IPS-15b (cell line): ENCODE data around the gene PSMB7.

ENCODE experiments used
- H3K27me3 ChIP-seq: one replicate; pipeline ENCODE4 v1.6.1; 2013; ENCODE audit warnings: low read length; ENCODE audit not compliant: control insufficient read depth, insufficient read depth
- H3K36me3 ChIP-seq: one replicate; pipeline ENCODE4 v1.6.1; 2013; ENCODE audit warnings: low read length; ENCODE audit not compliant: control insufficient read depth, insufficient read depth
- H3K4me1 ChIP-seq: one replicate; pipeline ENCODE4 v1.6.1; 2013; ENCODE audit warnings: mild to moderate bottlenecking, low read length; ENCODE audit not compliant: control insufficient read depth, insufficient read depth
- H3K4me3 ChIP-seq: one replicate; pipeline ENCODE4 v1.5.1; 2013; ENCODE audit warnings: low read depth, low read length
- H3K9ac ChIP-seq: one replicate; pipeline ENCODE4 v1.6.1; 2013; ENCODE audit warnings: low read depth, mild to moderate bottlenecking, low read length
- H3K9me3 ChIP-seq: one replicate; pipeline ENCODE4 v1.6.1; 2013; ENCODE audit warnings: mild to moderate bottlenecking, low read length; ENCODE audit not compliant: control insufficient read depth, insufficient read depth

The PSMB7 gene

DNA sequence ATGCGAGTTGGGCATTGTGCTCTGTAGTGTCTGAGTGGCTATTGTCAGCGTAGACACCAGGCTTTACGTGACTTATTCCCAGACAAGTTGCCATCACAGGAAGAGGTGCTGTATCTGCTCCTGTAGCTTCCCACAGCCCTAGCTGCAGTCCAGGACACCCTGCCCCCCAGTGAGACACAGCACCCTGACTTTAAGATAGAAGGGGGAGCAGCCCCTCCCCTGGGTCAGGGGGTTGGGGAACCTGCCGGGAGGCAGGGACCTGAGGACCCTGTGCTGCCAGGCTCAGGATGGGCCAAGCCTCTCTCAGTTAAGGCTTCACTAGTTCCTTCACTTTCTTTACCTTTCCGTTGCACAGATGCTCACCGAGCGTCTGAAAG is 82.1 kb downstream of the PSMB7 start:
- Histone ChIP-seq H3K9ac (no peak overlapping the region), H3K36me3 (peaks cover 5% of the 10 kb centered on the region), H3K4me3 (no peak overlapping the region), H3K9me3 (no peaks in the 10 kb centered on the region), H3K27me3 (no peaks in the 10 kb centered on the region), H3K4me1 (no peaks in the 10 kb centered on the region)

DNA sequence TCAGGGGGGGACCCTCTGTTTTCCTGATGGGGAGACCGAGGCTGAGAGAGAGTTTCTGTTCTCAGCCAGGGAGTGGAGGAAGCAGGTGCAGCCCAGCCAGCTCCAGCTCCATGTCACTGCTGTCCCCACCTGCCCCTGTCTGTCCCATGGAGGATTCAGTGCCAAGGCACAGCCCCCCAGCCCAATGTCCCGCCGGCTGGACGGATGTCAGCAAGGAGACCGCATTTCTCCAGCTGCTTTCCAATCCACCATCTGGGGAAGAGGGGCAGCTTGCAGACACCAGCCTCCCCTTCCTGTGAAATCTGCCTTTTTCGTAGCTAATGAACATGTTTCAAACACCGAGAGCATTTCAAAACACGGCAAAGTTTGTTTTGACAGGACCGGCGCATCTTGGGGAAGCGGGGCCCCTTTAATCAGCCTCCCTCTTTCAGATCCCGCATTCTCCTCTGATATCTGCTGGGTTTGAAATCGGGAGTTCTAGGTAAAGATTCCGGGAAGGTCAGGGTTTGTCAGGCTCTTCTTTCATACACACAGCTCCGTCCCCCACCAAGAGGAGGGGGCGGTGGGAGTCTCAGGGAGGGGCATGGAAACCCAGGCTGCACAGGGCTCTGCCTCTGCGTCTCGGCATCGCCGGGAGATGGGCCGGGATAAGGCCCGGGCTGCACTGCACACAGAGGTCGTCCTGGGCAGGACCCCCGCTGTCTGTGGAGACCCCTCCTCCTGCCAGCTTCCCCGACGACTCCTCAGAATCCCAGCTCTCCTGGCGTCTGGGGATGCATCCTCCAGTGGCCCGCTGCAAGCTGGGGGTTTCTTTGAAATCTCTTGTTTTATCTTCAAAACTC is 82.7 kb downstream of the PSMB7 start:
- Histone ChIP-seq H3K36me3 (peaks cover 7% of the 10 kb centered on the region), H3K4me3 (no peak overlapping the region), H3K27me3 (no peaks in the 10 kb centered on the region), H3K9ac (no peak overlapping the region), H3K4me1 (no peaks in the 10 kb centered on the region), H3K9me3 (no peaks in the 10 kb centered on the region)

DNA sequence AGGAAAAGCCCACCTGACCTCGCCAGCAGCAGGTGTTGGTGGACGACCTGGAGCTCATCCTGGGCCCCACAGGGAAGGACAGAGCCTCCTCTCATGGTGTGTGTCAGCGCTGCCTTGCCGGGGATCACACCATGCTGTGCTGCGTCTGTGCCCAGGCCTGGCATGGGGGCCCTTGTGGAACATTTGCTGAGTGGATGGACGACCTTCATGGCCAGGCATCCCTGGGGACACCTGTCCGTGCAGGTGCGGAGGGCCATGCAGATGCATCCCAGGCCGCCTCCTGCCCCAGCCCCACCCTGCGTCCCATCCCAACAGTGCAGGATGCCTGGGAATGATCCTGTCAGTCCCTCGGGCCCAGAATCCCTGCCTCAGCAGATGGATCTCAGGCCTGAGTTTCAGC is 83.7 kb downstream of the PSMB7 start:
- H3K36me3 ChIP-seq: peaks cover 11% of the 10 kb centered on the region

DNA sequence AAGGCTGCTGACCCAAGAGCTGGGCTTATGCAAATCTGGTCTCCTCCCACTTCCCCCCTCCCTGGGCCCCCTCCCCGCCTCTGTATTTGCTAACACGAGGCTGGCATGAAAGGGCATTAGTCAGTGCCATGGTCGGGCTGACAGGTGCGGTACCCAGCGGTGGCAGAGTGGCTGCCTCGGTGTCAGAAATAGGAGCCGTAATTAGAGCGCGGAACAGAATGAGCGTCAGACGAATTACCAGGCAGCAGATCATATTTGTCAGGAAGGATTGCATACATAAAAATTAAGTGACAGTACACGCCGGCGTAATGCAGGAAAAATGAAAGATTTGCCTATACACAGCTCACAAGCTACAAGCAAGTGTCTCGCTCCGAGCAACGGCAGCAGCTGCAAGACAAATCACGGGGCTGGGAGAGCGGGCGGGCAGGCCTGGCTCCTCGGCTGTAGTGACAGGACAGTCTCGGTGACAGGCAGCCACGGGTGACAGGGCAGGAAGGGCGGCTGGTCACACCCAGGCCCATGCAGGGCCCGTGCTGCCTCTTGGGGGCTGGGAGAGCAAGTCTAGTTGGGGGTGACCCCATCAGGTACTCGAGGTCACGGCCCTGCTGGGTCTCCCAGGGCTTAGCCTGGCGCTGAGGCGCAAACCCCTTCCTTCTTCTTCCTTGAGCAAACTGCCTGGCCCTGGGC is 85.1 kb downstream of the PSMB7 start:
- Histone ChIP-seq H3K4me3 (no peak overlapping the region), H3K36me3 (peaks cover 11% of the 10 kb centered on the region), H3K9ac (no peak overlapping the region), H3K9me3 (no peaks in the 10 kb centered on the region), H3K4me1 (no peaks in the 10 kb centered on the region), H3K27me3 (no peaks in the 10 kb centered on the region)

More for the DNA sequence above, 83.7 kb downstream of the PSMB7 start:
- Histone ChIP-seq H3K4me3 (no peak overlapping the region), H3K9ac (no peak overlapping the region), H3K9me3 (no peaks in the 10 kb centered on the region), H3K27me3 (no peaks in the 10 kb centered on the region), H3K4me1 (no peaks in the 10 kb centered on the region)

DNA sequence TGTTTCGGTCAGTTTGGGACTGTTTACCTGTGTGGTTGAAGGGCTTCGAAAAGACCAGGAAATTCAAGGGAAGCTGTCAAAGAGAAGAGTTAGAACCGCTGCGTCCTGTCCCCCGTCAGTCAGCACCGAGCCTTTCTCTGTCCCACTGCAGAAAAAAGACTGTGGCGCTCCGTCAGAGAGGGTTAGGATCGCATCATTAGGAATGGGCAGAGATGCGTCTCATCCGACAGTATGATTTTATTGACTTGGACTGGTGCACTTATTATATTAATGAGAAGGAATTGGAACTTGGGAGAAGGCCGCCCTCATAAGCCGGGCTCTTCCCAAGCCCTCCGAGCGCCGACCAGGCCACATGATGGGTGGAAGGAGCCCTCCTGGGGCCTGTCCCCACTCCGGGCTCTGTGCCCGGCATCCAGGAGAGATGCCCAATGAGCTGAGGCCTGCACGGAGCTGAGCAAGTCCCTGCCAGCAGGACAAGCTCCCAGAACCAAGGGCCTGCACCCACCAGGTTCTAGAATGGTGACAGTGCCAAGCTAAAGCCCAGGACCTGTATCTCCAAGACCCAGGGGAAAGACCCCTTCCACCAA is 85.9 kb downstream of the PSMB7 start:
- H3K9me3 ChIP-seq: no peaks in the 10 kb centered on the region
- H3K36me3 ChIP-seq: peaks cover 11% of the 10 kb centered on the region
- H3K4me3 ChIP-seq: no peak overlapping the region
- H3K9ac ChIP-seq: no peak overlapping the region
- H3K4me1 ChIP-seq: no peaks in the 10 kb centered on the region
- no peaks in the 10 kb centered on the region for H3K27me3 ChIP-seq

DNA sequence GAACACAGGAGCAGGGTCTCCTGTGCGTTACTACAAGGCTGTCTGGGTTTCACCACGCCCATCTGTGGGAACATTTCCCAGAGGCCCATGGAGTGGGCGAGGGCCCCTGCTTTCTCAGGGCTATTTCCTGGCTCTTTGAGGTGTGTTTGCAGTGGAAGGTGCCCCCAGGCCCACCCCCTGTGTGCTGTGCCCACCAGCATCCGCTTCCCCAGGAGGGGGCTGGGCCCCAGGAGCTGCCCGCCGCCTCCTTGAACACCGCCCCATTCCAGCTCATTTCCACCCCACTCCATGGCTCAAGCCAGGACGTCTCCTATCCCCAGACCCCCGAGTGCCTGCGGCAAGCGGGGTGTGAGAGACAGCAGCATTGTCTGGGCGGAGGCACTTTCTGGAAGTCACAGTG is 87.0 kb downstream of the PSMB7 start:
- H3K36me3 ChIP-seq: peaks cover 11% of the 10 kb centered on the region
- no peak overlapping the region for H3K9ac ChIP-seq
- H3K9me3 ChIP-seq: no peaks in the 10 kb centered on the region
- H3K27me3 ChIP-seq: no peaks in the 10 kb centered on the region
- no peaks in the 10 kb centered on the region for H3K4me1 ChIP-seq
- H3K4me3 ChIP-seq: no peak overlapping the region

DNA sequence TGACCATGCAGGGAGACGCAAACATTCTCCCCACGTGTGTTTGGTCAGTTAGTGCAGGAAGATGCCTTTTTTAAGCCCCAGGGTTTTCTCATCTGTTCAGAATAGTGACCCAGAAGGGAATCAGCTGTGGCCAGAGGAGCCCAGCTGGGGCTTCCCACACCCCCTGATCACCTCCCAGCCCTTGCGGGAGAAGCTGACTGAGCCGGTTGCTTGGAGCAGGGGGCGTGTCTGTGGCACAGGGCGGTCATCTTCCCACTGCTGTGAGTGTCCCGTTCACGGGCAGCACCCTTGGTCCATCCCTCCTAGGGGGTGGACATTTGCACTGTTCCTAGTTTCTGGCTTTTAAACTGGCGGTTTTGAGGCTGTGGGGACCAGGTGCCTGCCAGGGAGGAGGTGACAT is 87.8 kb downstream of the PSMB7 start:
- H3K9me3 ChIP-seq: no peaks in the 10 kb centered on the region
- no peaks in the 10 kb centered on the region for H3K4me1 ChIP-seq
- no peaks in the 10 kb centered on the region for H3K27me3 ChIP-seq
- H3K9ac ChIP-seq: no peak overlapping the region
- H3K36me3 ChIP-seq: peaks cover 11% of the 10 kb centered on the region
- H3K4me3 ChIP-seq: no peak overlapping the region

DNA sequence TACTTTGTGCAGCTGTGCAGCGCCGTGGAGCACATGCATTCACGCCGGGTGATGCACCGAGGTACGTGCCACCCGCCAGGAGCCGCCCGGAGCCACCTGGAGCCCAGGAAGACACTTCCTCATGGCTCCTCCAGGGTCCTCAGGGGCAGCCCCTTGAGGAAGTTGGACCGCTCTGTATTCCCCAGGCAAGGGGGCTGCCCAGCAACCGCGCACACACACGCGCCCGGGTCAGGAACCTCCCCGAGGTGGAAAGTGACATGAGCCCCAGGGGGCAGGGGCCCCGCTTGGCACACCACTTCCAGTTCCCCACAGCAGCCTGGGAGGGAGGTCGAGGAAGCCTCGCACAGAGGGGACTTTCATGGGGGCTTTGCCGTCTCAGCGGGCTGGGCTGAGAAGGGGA is 88.9 kb downstream of the PSMB7 start:
- Histone ChIP-seq H3K36me3 (peaks cover 13% of the 10 kb centered on the region), H3K27me3 (no peaks in the 10 kb centered on the region), H3K4me3 (no peak overlapping the region), H3K4me1 (no peaks in the 10 kb centered on the region), H3K9ac (no peak overlapping the region), H3K9me3 (no peaks in the 10 kb centered on the region)

DNA sequence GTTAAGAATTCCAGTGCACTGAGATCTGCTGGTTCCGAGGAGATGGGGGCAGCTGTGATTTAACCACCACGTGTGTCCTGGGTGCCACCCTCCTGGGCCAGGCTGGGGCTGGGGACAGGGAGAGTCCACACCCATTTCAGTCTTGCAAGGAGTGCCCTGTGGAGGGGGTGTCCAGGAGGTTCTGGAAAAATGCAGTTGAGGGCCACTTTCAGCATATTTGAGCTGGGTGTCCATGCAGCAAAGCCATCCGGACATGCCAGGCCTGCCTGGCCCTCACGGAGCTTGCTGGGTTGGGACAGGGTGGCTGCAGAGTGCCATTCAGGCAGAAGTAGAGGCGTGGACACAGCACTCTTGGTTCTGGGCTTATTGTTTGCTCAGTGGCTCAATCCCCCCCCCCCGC is 89.4 kb downstream of the PSMB7 start:
- peaks cover 13% of the 10 kb centered on the region for H3K36me3 ChIP-seq
- no peaks in the 10 kb centered on the region for H3K9me3 ChIP-seq
- no peak overlapping the region for H3K4me3 ChIP-seq
- no peak overlapping the region for H3K9ac ChIP-seq
- no peaks in the 10 kb centered on the region for H3K27me3 ChIP-seq
- H3K4me1 ChIP-seq: no peaks in the 10 kb centered on the region

DNA sequence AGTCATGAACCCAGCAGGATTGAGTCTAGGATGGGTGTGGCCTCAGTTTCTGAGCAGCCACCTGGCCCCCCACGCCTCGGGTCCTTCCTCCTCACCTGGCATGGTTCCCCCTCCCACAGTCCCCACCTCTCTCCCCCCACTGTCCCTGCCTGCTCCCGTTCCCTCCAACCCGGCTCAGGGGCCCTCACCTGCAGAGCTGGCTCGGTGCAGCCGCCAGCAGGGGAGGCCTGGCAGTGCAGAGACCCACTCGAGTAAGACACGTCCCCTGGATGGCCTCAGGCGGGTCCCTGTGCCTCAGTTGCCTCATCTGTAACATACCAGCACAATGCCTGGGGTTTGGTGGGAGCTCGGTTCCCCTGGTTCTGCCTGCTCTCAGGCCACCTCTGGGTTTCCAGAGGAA is 91.3 kb downstream of the PSMB7 start:
- H3K36me3 ChIP-seq: peaks cover 8% of the 10 kb centered on the region
- H3K9me3 ChIP-seq: no peaks in the 10 kb centered on the region
- no peak overlapping the region for H3K4me3 ChIP-seq
- H3K9ac ChIP-seq: no peak overlapping the region
- H3K27me3 ChIP-seq: no peaks in the 10 kb centered on the region
- no peaks in the 10 kb centered on the region for H3K4me1 ChIP-seq

DNA sequence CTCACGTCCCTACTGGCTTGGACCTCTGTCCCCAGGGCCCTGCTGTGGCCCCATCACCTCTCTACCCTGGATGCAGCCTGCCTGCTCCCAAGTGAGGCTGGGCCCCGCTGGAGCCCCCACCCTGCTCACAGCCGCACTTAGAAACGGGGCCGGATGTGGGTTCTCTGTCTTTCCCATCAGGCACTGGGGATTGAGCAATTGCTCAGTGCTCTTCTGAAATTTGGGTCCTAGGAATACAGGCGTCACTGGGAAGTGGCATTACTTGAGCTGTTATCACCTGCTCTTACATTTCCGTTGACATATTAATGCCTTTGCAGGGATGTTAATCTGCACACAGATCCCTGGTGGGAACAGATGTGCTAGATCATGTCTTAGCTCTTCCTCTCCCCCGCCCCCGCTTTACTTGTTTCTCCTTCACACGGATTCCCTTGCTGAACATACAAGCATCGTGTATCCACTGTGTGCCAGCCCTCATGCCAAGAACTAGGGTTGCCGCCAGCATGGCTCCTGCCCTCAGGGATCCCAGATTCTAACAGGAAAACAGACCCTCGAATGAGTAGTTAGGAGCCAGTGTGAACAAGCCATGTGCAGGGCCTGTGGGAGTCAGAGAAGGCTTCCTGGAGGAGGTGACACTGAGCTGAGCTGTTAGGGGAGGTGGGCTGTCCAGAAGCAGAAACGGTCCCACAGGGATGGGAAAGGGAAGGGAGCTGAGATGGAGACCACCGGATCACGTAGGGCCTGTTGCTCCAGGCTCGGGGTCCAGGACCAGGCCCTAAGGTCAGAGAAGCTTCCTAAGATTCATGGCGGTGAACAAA is 92.4 kb downstream of the PSMB7 start:
- H3K36me3 ChIP-seq: peaks cover 8% of the 10 kb centered on the region
- H3K4me1 ChIP-seq: no peaks in the 10 kb centered on the region
- no peaks in the 10 kb centered on the region for H3K27me3 ChIP-seq
- no peaks in the 10 kb centered on the region for H3K9me3 ChIP-seq
- H3K4me3 ChIP-seq: no peak overlapping the region
- H3K9ac ChIP-seq: no peak overlapping the region
